ENCODE data around the gene FGFRL1.
A peak's percentile ranks its signal among the peaks of the same experiment; 100 is the strongest.
"Not testable (repeated sequence)": the region's sequence is repeated elsewhere in the genome, so short reads cannot be mapped to it uniquely, and the experiment has no call there.

The FGFRL1 gene

GRCh38 chr4:997375-998071, 13.9 kb upstream of the FGFRL1 start:
- Histone ChIP-seq H3K27ac (ENCODE audit: low read length) (no peak overlapping the region), H3K4me3 (ENCODE audit: low read length) (peak overlapping the region; percentile 46), H4K20me1 (ENCODE audit: insufficient read depth, low read length) (no peaks in the 10 kb centered on the region), H3K9me3 (ENCODE audit: insufficient read depth, low read length) (no peaks in the 10 kb centered on the region), H2AFZ (ENCODE audit: low read depth, low read length) (no peak overlapping the region), H3K4me2 (ENCODE audit: low read length) (peak overlapping the region; percentile 58), H3K36me3 (replicated peaks; ENCODE audit: low read depth, low read length) (no peaks in the 10 kb centered on the region), H3K79me2 (ENCODE audit: low read length) (no peaks in the 10 kb centered on the region), H3K27me3 (ENCODE audit: low read depth, low read length) (peaks cover 24% of the 10 kb centered on the region), H3K4me1 (ENCODE audit: low read length) (peaks cover 8% of the 10 kb centered on the region), H3K9ac (ENCODE audit: low read length) (no peak overlapping the region)
- TF ChIP-seq CTCF (IDR thresholded peaks at IDR 0.05; ENCODE audit: low read depth, low read length), result no peak
- TF ChIP-seq EZH2phosphoT487 (IDR thresholded peaks at IDR 0.05; ENCODE audit: low read depth), result no peak

GRCh38 chr4:998096-998691, 13.2 kb upstream of the FGFRL1 start:
- H3K9ac ChIP-seq (ENCODE audit: low read length), result no peak overlapping the region
- TF ChIP-seq CTCF (IDR thresholded peaks at IDR 0.05; ENCODE audit: low read depth, low read length), result no peak
- no peak for TF ChIP-seq EZH2phosphoT487 (IDR thresholded peaks at IDR 0.05; ENCODE audit: low read depth)
- H3K4me2 ChIP-seq (ENCODE audit: low read length), result peak overlapping the region; percentile 58; the same call in 1 of the 2 replicates
- no peak overlapping the region for H3K27ac ChIP-seq (ENCODE audit: low read length)
- peaks cover 24% of the 10 kb centered on the region for H3K27me3 ChIP-seq (ENCODE audit: low read depth, low read length)
- H3K9me3 ChIP-seq (ENCODE audit: insufficient read depth, low read length), result no peaks in the 10 kb centered on the region
- no peak overlapping the region for H3K4me3 ChIP-seq (ENCODE audit: low read length)
- no peaks in the 10 kb centered on the region for H3K36me3 ChIP-seq (replicated peaks; ENCODE audit: low read depth, low read length)
- H3K79me2 ChIP-seq (ENCODE audit: low read length), result no peaks in the 10 kb centered on the region
- peaks cover 1% of the 10 kb centered on the region for H3K4me1 ChIP-seq (ENCODE audit: low read length)
- no peaks in the 10 kb centered on the region for H4K20me1 ChIP-seq (ENCODE audit: insufficient read depth, low read length)
- no peak overlapping the region for H2AFZ ChIP-seq (ENCODE audit: low read depth, low read length)

GRCh38 chr4:999240-999863, 12.1 kb upstream of the FGFRL1 start:
- peaks cover 24% of the 10 kb centered on the region for H3K27me3 ChIP-seq (ENCODE audit: low read depth, low read length)

GRCh38 chr4:999882-1000425, 11.5 kb upstream of the FGFRL1 start:
- H3K27ac ChIP-seq (ENCODE audit: low read length), result no peak overlapping the region
- peaks cover 24% of the 10 kb centered on the region for H3K27me3 ChIP-seq (ENCODE audit: low read depth, low read length)
- H3K36me3 ChIP-seq (replicated peaks; ENCODE audit: low read depth, low read length), result no peaks in the 10 kb centered on the region
- no peaks in the 10 kb centered on the region for H3K9me3 ChIP-seq (ENCODE audit: insufficient read depth, low read length)
- H3K9ac ChIP-seq (ENCODE audit: low read length), result no peak overlapping the region
- H4K20me1 ChIP-seq (ENCODE audit: insufficient read depth, low read length), result no peaks in the 10 kb centered on the region
- H3K4me1 ChIP-seq (ENCODE audit: low read length), result no peaks in the 10 kb centered on the region
- H3K79me2 ChIP-seq (ENCODE audit: low read length), result no peaks in the 10 kb centered on the region
- no peak overlapping the region for H3K4me2 ChIP-seq (ENCODE audit: low read length)
- no peak overlapping the region for H3K4me3 ChIP-seq (ENCODE audit: low read length)
- no peak overlapping the region for H2AFZ ChIP-seq (ENCODE audit: low read depth, low read length)
- TF ChIP-seq CTCF (IDR thresholded peaks at IDR 0.05; ENCODE audit: low read depth, low read length), result no peak
- TF ChIP-seq EZH2phosphoT487 (IDR thresholded peaks at IDR 0.05; ENCODE audit: low read depth), result no peak

More at GRCh38 chr4:999240-999863, 12.1 kb upstream of the FGFRL1 start:
- not testable (repeated sequence) for H3K27ac ChIP-seq (ENCODE audit: low read length); H2AFZ ChIP-seq (ENCODE audit: low read depth, low read length); H3K79me2 ChIP-seq (ENCODE audit: low read length); H4K20me1 ChIP-seq (ENCODE audit: insufficient read depth, low read length); H3K4me3 ChIP-seq (ENCODE audit: low read length); H3K36me3 ChIP-seq (replicated peaks; ENCODE audit: low read depth, low read length); H3K9me3 ChIP-seq (ENCODE audit: insufficient read depth, low read length); H3K4me1 ChIP-seq (ENCODE audit: low read length); H3K9ac ChIP-seq (ENCODE audit: low read length); H3K4me2 ChIP-seq (ENCODE audit: low read length)
